WTC11 (cell line): ENCODE results near the gene OR10A4. TPM values are rescaled to one million over a fixed set of nuclear protein-coding genes. Genes with fewer than 3 reads are reported as not detected.

Experiments used
- ATAC-seq: fragments of 200-7000 bp; cut with Tn5 transposase; 2 replicates; pipeline ENCODE4 v1.10.0; 2021; ENCODE audit warnings: mild to moderate bottlenecking, moderate library complexity
- CTCF ChIA-PET: fragments of 300-600 bp; sonication (Branson Sonifier 250); formaldehyde crosslinking; loops from one replicate; lab custom pipeline; 2021; ENCODE audit warnings: antibody characterized with exemption; lab: Charles Lee
- POLR2A ChIA-PET: fragments of 350-600 bp; sonication (Branson Sonifier 250); formaldehyde crosslinking; loops from one replicate; lab custom pipeline; 2021; ENCODE audit warnings: antibody characterized with exemption; lab: Charles Lee
- DNase-seq: peaks from one replicate; pipeline ENCODE4 v3.0.0; 2021; ENCODE audit warnings: low spot score
- H3K27ac Mint-ChIP-seq: 2 replicates; pipeline ENCODE4 v1.8.0; 2021; ENCODE audit warnings: mixed read lengths
- H3K27me3 Mint-ChIP-seq: 2 replicates; pipeline ENCODE4 v1.8.0; 2021; ENCODE audit warnings: low read depth, mild to moderate bottlenecking, moderate library complexity, mixed read lengths
- H3K36me3 Mint-ChIP-seq: 2 replicates; pipeline ENCODE4 v1.8.0; 2021; ENCODE audit warnings: mixed read lengths
- H3K4me1 Mint-ChIP-seq: 2 replicates; pipeline ENCODE4 v1.8.0; 2022; ENCODE audit warnings: mixed read lengths
- H3K4me3 Mint-ChIP-seq: 2 replicates; pipeline ENCODE4 v1.8.0; 2021; ENCODE audit warnings: mild to moderate bottlenecking, moderate library complexity, mixed read lengths
- H3K9me3 Mint-ChIP-seq: 2 replicates; pipeline ENCODE4 v1.8.0; 2021; ENCODE audit warnings: mixed read lengths
- CREM ChIP-seq: sonication (generic); formaldehyde crosslinking; IDR thresholded peaks from 2 replicates; pipeline ENCODE4 v1.8.1; 2022; ENCODE audit warnings: mild to moderate bottlenecking, missing genetic modification reagents, moderate library complexity
- CTCF ChIP-seq: fragments of 200-600 bp; IDR thresholded peaks from 2 replicates; pipeline ENCODE4 v1.8.0; 2022; ENCODE audit warnings: antibody characterized with exemption
- E2F1 ChIP-seq: sonication (generic); formaldehyde crosslinking; IDR thresholded peaks from 2 replicates; pipeline ENCODE4 v1.8.0; 2022; ENCODE audit warnings: mild to moderate bottlenecking, missing genetic modification reagents
- E2F4 ChIP-seq: sonication (generic); formaldehyde crosslinking; IDR thresholded peaks from 2 replicates; pipeline ENCODE4 v1.8.1; 2022; ENCODE audit warnings: low read depth, mild to moderate bottlenecking, moderate library complexity, missing genetic modification reagents, borderline replicate concordance
- EMX1 ChIP-seq: fragments of 250-450 bp; sonication (Bioruptor Pico); IDR thresholded peaks from 2 replicates; pipeline ENCODE4 v1.8.0; 2021; ENCODE audit warnings: mild to moderate bottlenecking
- ETV6 ChIP-seq: sonication (generic); formaldehyde crosslinking; IDR thresholded peaks from 2 replicates; pipeline ENCODE4 v1.8.1; 2022; ENCODE audit warnings: mild to moderate bottlenecking, missing genetic modification reagents
- FOXJ3 ChIP-seq: sonication (generic); formaldehyde crosslinking; IDR thresholded peaks from 2 replicates; pipeline ENCODE4 v1.9.0; 2021; ENCODE audit warnings: missing genetic modification reagents, mild to moderate bottlenecking, borderline replicate concordance
- GABPB1 ChIP-seq: sonication (generic); formaldehyde crosslinking; IDR thresholded peaks from 2 replicates; pipeline ENCODE4 v1.8.1; 2023; ENCODE audit warnings: mild to moderate bottlenecking, missing genetic modification reagents
- IRF1 ChIP-seq: sonication (generic); formaldehyde crosslinking; IDR thresholded peaks from 2 replicates; pipeline ENCODE4 v1.8.0; 2023; ENCODE audit warnings: missing genetic modification reagents
- MLX ChIP-seq: sonication (generic); formaldehyde crosslinking; IDR thresholded peaks from 2 replicates; pipeline ENCODE4 v1.8.1; 2023; ENCODE audit warnings: mild to moderate bottlenecking, missing genetic modification reagents, moderate library complexity
- MXD4 ChIP-seq: fragments of 250-450 bp; sonication (Bioruptor Pico); IDR thresholded peaks from 2 replicates; pipeline ENCODE4 v1.8.0; 2021; ENCODE audit warnings: mild to moderate bottlenecking, moderate library complexity, borderline replicate concordance
- NFATC4 ChIP-seq: fragments of 250-450 bp; sonication (Bioruptor Pico); IDR thresholded peaks from 2 replicates; pipeline ENCODE4 v1.9.0; 2021; ENCODE audit warnings: mild to moderate bottlenecking
- SMAD4 ChIP-seq: sonication (generic); formaldehyde crosslinking; IDR thresholded peaks from 2 replicates; pipeline ENCODE4 v1.8.0; 2022; ENCODE audit warnings: mild to moderate bottlenecking, missing genetic modification reagents
- SP1 ChIP-seq: sonication (generic); formaldehyde crosslinking; conservative IDR thresholded peaks from 2 replicates; pipeline ENCODE4 v1.8.1; 2022; ENCODE audit warnings: missing genetic modification reagents
- ZBTB21 ChIP-seq: sonication (generic); formaldehyde crosslinking; IDR thresholded peaks from 2 replicates; pipeline ENCODE4 v1.8.1; 2023; ENCODE audit warnings: mild to moderate bottlenecking, missing genetic modification reagents, borderline replicate concordance
- ZBTB43 ChIP-seq: sonication (generic); formaldehyde crosslinking; IDR thresholded peaks from 2 replicates; pipeline ENCODE4 v1.8.1; 2023; ENCODE audit warnings: mild to moderate bottlenecking, missing genetic modification reagents
- ZNF219 ChIP-seq: sonication (generic); formaldehyde crosslinking; IDR thresholded peaks from 2 replicates; pipeline ENCODE4 v1.8.0; 2023; ENCODE audit warnings: missing genetic modification reagents, mild to moderate bottlenecking, borderline replicate concordance
- ZNF396 ChIP-seq: fragments of 250-450 bp; sonication (Bioruptor Pico); IDR thresholded peaks from 2 replicates; pipeline ENCODE4 v1.8.0; 2021; ENCODE audit warnings: mild to moderate bottlenecking, moderate library complexity, borderline replicate concordance
- ZNF532 ChIP-seq: fragments of 250-450 bp; sonication (Bioruptor Pico); IDR thresholded peaks from 2 replicates; pipeline ENCODE4 v1.9.0; 2021; ENCODE audit warnings: mild to moderate bottlenecking, borderline replicate concordance
- ZSCAN18 ChIP-seq: fragments of 250-450 bp; sonication (Bioruptor Pico); IDR thresholded peaks from 2 replicates; pipeline ENCODE4 v2.1.2; 2022; ENCODE audit warnings: mild to moderate bottlenecking, moderate library complexity
- total RNA-seq: library from RNA; stranded (reverse); gene quantifications from 3 replicates; pipeline ENCODE4 v1.2.3, GENCODE V29; 2021

OR10A4 gene
- total RNA-seq, 1 experiment from 2014 or later, result not detected

GRCh38 chr11:6856871-6857270, 19.6 kb upstream of the OR10A4 start:
- no peak overlapping the region for H3K4me3 Mint-ChIP-seq
- H3K36me3 Mint-ChIP-seq, result peaks cover 17% of the 10 kb centered on the region
- peaks cover 11% of the 10 kb centered on the region for H3K4me1 Mint-ChIP-seq
- POLR2A ChIA-PET, result no interaction called here
- H3K27ac Mint-ChIP-seq, result no peak overlapping the region
- TF ChIP-seq EMX1, result no peak
- no peak for TF ChIP-seq CREM
- TF ChIP-seq ZNF396 (CRISPR knock-in tag), result no peak
- no peak for TF ChIP-seq ZBTB21 (CRISPR knock-in tag)
- TF ChIP-seq FOXJ3 (CRISPR knock-in tag), result no peak
- no peak for TF ChIP-seq MXD4 (CRISPR knock-in tag)
- TF ChIP-seq ZNF532 (CRISPR knock-in tag), result no peak
- no peak for TF ChIP-seq ZBTB43 (CRISPR knock-in tag)
- no peak for TF ChIP-seq E2F1 (CRISPR knock-in tag)
- no peak for TF ChIP-seq IRF1 (CRISPR knock-in tag)
- TF ChIP-seq GABPB1 (CRISPR knock-in tag), result no peak
- no peak for TF ChIP-seq SMAD4 (CRISPR knock-in tag)
- TF ChIP-seq SP1 (CRISPR knock-in tag), result no peak
- no peak for TF ChIP-seq CTCF
- TF ChIP-seq E2F4 (CRISPR knock-in tag), result no peak
- no peak for TF ChIP-seq ZSCAN18 (CRISPR knock-in tag)
- TF ChIP-seq NFATC4 (CRISPR knock-in tag), result no peak
- TF ChIP-seq ETV6, result no peak
- no peak for TF ChIP-seq MLX (CRISPR knock-in tag)
- TF ChIP-seq ZNF219, result no peak
- ATAC-seq, result no peak
- peaks cover 40% of the 10 kb centered on the region for H3K9me3 Mint-ChIP-seq
- no peak for DNase-seq
- CTCF ChIA-PET, result no interaction called here
- H3K27me3 Mint-ChIP-seq, result no peaks in the 10 kb centered on the region; the same call in 1 of the 2 replicates
